T-helper 17 cell (primary cell): ENCODE results near the gene GALM. TPM values are rescaled to one million over a fixed set of nuclear protein-coding genes. Genes with fewer than 3 reads are reported as not detected.
A peak's percentile ranks its signal among the peaks of the same experiment; 100 is the strongest.
"Not testable (repeated sequence)": the region's sequence is repeated elsewhere in the genome, so short reads cannot be mapped to it uniquely, and the experiment has no call there.

Source experiments
- ATAC-seq: fragments of 150-1000 bp; cut with Tn5 transposase; 2 replicates; pipeline ENCODE4 v1.10.0; 2021; ENCODE audit warnings: mild to moderate bottlenecking, moderate library complexity
- DNase-seq, 3 donors: peaks; one replicate each; pipeline versions ENCODE4 v3.0.0 to v3.0.0-alpha.2; 2020 to 2021
- H3K9me3 ChIP-seq: one replicate; pipeline ENCODE4 v1.7.0; 2013; ENCODE audit warnings: low read length, mild to moderate bottlenecking; ENCODE audit not compliant: control insufficient read depth, poor library complexity, severe bottlenecking
- H3K27ac Mint-ChIP-seq: one replicate; pipeline ENCODE4 v1.8.0; 2022; ENCODE audit warnings: mild to moderate bottlenecking, moderate library complexity, mixed read lengths
- H3K27me3 Mint-ChIP-seq: one replicate; pipeline ENCODE4 v1.8.0; 2022; ENCODE audit warnings: mixed read lengths
- H3K36me3 Mint-ChIP-seq: one replicate; pipeline ENCODE4 v1.8.0; 2022; ENCODE audit warnings: low read depth, mixed read lengths
- H3K4me1 Mint-ChIP-seq: one replicate; pipeline ENCODE4 v1.8.0; 2022; ENCODE audit warnings: mild to moderate bottlenecking, mixed read lengths
- H3K4me3 Mint-ChIP-seq: one replicate; pipeline ENCODE4 v1.8.0; 2022; ENCODE audit warnings: mild to moderate bottlenecking, moderate library complexity, mixed read lengths
- total RNA-seq, 4 donors: library from RNA in 2 of 4; stranded (reverse) in 2 of 4; gene quantifications; one replicate each; pipeline ENCODE4 v1.2.3 and lab custom pipeline; 2022 to 2026

Gene GALM
- total RNA-seq, 2 donors from 2014 or later = 18.5 to 28.3 TPM

DNA sequence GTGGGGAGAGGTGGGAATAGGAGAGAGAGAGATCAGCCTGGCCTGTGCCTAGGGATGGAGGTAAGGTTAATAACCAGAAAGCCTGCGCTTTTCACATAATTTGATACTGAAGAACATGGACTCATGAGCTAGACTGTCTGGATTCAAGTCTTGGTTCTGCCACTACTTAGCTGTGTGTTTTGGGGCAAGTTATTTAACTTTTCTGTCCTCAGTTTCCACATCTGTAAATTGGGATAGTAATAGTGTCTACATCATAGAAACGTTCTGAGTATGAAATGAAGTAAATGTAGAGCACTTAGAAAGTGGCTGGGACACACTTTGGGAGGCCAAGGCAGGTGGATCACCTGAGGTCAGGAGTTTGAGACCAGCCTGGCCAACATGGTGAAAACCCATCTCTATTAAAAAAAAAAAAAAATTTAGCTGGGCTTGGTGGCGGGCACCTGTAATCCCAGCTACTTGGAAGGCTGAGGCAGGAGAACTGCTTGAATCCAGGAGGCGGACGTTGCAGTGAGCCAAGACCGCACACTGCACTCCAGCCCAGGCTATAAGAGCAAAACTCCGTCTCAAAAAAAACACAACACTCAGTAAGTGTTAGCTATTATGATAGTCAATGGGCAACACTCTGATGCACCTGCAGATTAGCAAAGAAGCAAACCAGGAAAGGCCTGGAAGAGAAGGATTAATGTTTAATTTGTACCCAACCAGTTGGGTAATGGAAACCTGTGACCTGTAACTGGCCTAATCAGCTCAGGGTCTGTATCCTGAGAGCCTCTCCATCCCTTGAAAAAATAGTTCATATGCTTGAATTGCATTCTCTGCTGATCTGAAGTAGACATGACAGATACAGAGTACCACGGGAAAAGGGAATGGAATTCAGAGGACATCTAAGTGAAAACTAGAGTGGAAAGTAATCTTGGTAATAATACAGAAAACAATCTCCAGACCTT lies 6.8 kb downstream of the GALM start:
- Mint-ChIP-seq H3K27ac (peak overlapping the region; percentile 94), H3K27me3 (no peaks in the 10 kb centered on the region), H3K4me1 (peaks cover 48% of the 10 kb centered on the region), H3K4me3 (peak overlapping the region; percentile 19), H3K36me3 (peaks cover 5% of the 10 kb centered on the region)
- no peak for ATAC-seq
- DNase-seq = no peak
- no peaks in the 10 kb centered on the region for H3K9me3 ChIP-seq

DNA sequence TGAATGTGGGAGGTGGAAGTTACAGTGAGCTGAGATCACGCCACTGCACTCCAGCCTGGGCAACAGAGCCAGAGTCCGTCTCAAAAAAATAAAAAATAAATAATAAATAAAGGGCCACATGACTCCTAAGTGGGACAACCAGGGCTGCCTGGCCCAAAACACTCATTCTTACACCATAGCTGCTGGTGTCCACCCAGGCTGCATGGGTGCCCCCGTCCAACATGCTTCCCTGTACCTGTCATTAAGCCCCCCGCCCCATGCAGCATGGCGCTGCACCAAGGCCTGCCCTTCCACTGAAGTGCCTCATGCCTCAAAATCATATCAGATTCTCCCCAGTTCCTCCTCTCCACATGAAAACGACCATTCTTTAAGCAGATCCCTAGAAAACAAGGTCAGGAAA lies 10.8 kb downstream of the GALM start:
- Mint-ChIP-seq H3K27ac (peak overlapping the region; percentile 94), H3K36me3 (peaks cover 10% of the 10 kb centered on the region), H3K27me3 (no peaks in the 10 kb centered on the region), H3K4me3 (peak overlapping the region; percentile 76), H3K4me1 (peaks cover 36% of the 10 kb centered on the region)
- H3K9me3 ChIP-seq = no peaks in the 10 kb centered on the region
- ATAC-seq (no peak), DNase-seq (no peak)

DNA sequence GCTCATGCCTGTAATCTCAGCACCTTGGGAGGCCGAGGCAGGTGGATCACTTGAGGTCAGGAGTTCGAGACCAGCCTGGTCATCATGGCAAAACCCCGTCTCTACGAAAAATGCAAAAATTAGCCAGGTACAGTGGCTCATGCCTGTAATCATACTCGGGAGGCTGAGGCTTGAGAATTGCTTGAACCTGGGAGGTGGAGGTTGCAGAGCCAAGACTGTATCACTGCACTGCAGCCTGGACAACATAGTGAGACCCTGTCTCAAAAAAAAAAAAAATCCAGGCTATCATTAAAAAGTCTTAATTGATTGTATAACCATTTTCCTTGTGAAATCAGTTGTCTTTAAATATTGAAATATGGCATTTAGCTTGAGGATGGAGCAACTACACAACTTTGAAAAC lies 15.0 kb downstream of the GALM start:
- not testable (repeated sequence) for H3K27me3 Mint-ChIP-seq, ATAC-seq, DNase-seq, H3K4me3 Mint-ChIP-seq, H3K9me3 ChIP-seq
- peaks cover 13% of the 10 kb centered on the region for H3K36me3 Mint-ChIP-seq
- peak overlapping the region; percentile 98 for H3K27ac Mint-ChIP-seq
- H3K4me1 Mint-ChIP-seq = peaks cover 38% of the 10 kb centered on the region

DNA sequence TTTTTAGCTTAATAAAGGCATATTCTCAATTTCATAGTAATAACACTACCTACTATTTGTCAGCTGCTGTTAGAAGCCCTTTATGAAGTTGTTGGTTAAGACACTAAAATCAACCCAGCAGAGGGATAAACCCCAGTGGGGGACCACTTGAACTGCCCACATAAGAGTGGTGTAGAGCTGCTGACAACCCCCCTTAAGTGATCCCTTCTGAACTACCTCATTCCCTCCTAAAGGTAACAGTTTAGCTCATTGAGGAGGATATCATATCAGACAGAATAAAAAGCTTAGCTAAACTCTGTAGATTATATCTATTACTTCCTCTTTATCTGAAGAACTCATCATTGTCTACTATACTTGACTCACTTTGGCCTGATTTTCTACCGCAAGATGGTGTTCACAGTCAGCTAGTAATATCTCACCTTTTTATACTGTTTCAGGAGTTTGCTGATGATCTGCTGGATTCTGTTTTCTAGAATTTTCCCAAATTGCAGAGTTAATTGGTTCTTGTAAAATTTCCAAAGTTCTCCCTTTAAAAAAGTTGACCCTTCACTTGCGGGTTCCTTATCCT lies 16.2 kb downstream of the GALM start:
- no peaks in the 10 kb centered on the region for H3K9me3 ChIP-seq
- DNase-seq (no peak), ATAC-seq (peak; percentile 89)
- Mint-ChIP-seq H3K4me3 (peak overlapping the region; percentile 76), H3K36me3 (peaks cover 13% of the 10 kb centered on the region), H3K27ac (peak overlapping the region; percentile 98), H3K27me3 (no peaks in the 10 kb centered on the region), H3K4me1 (peaks cover 32% of the 10 kb centered on the region)

DNA sequence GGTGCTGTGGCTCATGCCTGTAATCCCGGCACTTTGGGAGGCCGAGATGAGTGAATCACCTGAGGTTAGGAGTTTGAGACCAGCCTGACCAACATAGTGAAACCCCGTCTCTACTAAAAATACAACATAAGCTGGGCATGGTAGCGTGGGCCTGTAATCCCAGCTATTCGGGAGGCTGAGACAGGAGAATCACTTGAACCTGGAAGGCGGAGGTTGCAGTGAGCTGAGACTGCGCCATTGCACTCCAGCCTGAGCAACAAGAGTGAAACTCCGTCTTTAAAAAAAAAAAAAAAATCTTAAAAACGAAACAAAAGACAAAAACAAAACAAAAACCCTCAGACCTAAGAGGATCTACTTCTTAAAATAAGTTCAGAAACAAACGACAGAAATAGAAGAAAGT lies 16.7 kb downstream of the GALM start:
- not testable (repeated sequence) for H3K27me3 Mint-ChIP-seq, H3K9me3 ChIP-seq
- DNase-seq (peak in 1 of 3 donors; percentile 22), ATAC-seq (peak; percentile 67)
- H3K4me1 Mint-ChIP-seq = peaks cover 27% of the 10 kb centered on the region
- H3K4me3 Mint-ChIP-seq = peak overlapping the region; percentile 76
- peak overlapping the region; percentile 98 for H3K27ac Mint-ChIP-seq
- peaks cover 12% of the 10 kb centered on the region for H3K36me3 Mint-ChIP-seq

GRCh38 chr2:38683766-38684165 lies 17.9 kb downstream of the GALM start:
- ATAC-seq = no peak
- Mint-ChIP-seq H3K27me3 (no peaks in the 10 kb centered on the region), H3K36me3 (peaks cover 11% of the 10 kb centered on the region), H3K4me1 (peaks cover 23% of the 10 kb centered on the region), H3K27ac (peak overlapping the region; percentile 98), H3K4me3 (no peak overlapping the region)
- no peak for DNase-seq
- no peaks in the 10 kb centered on the region for H3K9me3 ChIP-seq

- H3K4me1 Mint-ChIP-seq = peaks cover 27% of the 10 kb centered on the region
- DNase-seq (no peak), ATAC-seq (no peak)
- H3K27me3 Mint-ChIP-seq = no peaks in the 10 kb centered on the region
- H3K27ac Mint-ChIP-seq = peak overlapping the region; percentile 98
- H3K4me3 Mint-ChIP-seq = no peak overlapping the region
- no peaks in the 10 kb centered on the region for H3K9me3 ChIP-seq
- peaks cover 13% of the 10 kb centered on the region for H3K36me3 Mint-ChIP-seq
Observed at GRCh38 chr2:38685116-38685735, 19.3 kb downstream of the GALM start.

- peak; percentile 24 for ATAC-seq
- DNase-seq = no peak
- Mint-ChIP-seq H3K4me3 (peak overlapping the region; percentile 47), H3K36me3 (peaks cover 20% of the 10 kb centered on the region), H3K27ac (peak overlapping the region; percentile 100), H3K27me3 (no peaks in the 10 kb centered on the region), H3K4me1 (peaks cover 43% of the 10 kb centered on the region)
- no peaks in the 10 kb centered on the region for H3K9me3 ChIP-seq
Observed at GRCh38 chr2:38690499-38691420, 24.8 kb downstream of the GALM start.

GRCh38 chr2:38691994-38692393 lies 26.1 kb downstream of the GALM start:
- ATAC-seq (no peak), DNase-seq (no peak)
- Mint-ChIP-seq H3K27me3 (no peaks in the 10 kb centered on the region), H3K36me3 (peaks cover 16% of the 10 kb centered on the region), H3K4me3 (peak overlapping the region; percentile 59), H3K27ac (peak overlapping the region; percentile 100), H3K4me1 (peaks cover 46% of the 10 kb centered on the region)
- no peaks in the 10 kb centered on the region for H3K9me3 ChIP-seq

- Mint-ChIP-seq H3K4me1 (peaks cover 50% of the 10 kb centered on the region), H3K4me3 (peak overlapping the region; percentile 80), H3K27me3 (no peaks in the 10 kb centered on the region), H3K36me3 (peaks cover 16% of the 10 kb centered on the region), H3K27ac (peak overlapping the region; percentile 100)
- DNase-seq (no peak), ATAC-seq (no peak)
- no peaks in the 10 kb centered on the region for H3K9me3 ChIP-seq
Observed at GRCh38 chr2:38692636-38693318, 26.9 kb downstream of the GALM start.

DNA sequence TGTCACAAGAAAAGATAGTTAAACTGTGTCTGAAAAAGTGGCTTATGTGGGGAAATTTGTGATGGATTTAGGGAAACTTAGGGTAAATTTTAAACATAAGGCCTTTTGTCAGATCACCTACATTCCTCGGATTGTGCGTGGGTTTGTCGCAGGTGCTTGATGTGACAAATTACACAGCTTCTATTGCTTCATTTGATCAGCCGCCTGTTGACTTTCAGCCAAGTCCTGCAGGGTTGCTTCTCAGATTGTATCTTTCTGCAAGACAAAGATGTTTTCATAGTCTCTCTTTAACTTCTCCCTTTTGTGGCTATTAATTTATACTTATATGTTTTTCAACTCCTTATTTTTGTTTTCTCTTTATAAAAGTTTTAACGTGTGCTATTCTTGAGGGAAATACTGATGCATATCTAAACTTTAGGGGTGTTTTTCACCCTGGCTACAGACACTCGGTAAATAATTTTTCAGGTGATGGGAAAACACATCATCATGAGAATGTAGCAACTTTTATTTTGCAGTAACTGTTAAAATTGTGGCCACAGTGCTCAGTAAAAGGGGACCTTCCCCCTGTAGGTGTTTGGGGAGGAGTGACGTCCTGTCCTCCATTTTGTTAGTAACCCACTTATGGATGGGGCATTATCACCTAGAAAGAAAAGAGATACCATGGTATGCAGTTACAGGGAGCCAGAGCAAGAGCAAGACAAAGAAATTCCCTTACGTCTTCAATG lies 31.4 kb downstream of the GALM start:
- ATAC-seq (peak; percentile 77), DNase-seq (peak in 2 of 3 donors; percentile 34 to 37)
- Mint-ChIP-seq H3K27ac (peak overlapping the region; percentile 100), H3K4me1 (peaks cover 51% of the 10 kb centered on the region), H3K27me3 (no peaks in the 10 kb centered on the region), H3K36me3 (peaks cover 10% of the 10 kb centered on the region), H3K4me3 (peak overlapping the region; percentile 64)
- no peaks in the 10 kb centered on the region for H3K9me3 ChIP-seq
